ENCODE data around the gene SLC16A13.
A peak's percentile ranks its signal among the peaks of the same experiment; 100 is the strongest.

Gene SLC16A13

DNA sequence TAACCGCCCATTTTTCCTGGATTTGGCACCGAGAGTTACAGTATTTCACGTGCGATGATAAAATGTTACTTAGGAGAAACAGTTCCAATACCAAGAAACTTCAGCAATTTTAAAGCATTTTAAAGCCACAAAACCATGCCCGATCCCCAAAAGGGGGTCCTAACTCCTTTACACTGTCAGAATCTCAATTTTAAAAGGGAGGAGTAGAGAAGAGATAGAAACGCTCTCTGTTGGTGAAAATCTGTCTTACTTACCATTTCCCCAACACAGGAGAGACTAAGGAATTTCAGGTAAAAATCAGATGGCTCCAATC lies 23.9 kb upstream of the SLC16A13 start:
- no peak for DNase-seq (ENCODE audit: low read depth, low spot score)

DNA sequence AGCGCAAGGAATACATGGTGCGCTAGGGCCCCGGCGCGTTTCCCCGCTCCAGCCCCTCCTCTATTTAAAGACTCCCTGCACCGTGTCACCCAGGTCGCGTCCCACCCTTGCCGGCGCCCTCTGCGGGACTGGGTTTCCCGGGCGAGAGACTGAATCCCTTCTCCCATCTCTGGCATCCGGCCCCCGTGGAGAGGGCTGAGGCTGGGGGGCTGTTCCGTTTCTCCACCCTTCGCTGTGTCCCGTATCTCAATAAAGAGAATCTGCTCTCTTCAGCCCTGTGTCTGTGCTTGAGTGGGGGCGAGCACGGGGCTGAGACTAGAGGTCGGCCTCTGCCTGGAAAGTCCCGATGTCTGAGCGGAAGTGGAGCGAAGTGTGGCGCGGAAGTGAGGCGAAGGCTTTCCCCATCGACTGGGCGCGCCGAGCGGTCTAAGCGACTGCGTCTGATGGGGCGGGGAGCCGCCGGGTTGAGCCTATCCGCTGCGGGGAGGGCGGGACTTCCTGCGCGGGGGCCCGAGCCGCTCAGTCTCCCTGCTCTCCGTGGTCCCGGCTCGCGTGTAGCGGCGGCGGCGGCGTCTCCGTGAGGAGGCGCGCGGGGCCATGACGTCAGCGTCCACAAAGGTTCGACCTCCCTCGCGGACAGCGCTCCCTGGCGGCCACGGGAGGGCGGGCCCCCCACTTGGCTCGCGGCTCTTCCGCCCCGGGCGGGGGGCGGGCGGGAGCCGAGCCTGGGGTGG lies 21.4 kb upstream of the SLC16A13 start:
- no peak for DNase-seq (ENCODE audit: low read depth, low spot score)

GRCh38 chr17:7014995-7015958 lies 20.5 kb upstream of the SLC16A13 start:
- DNase-seq (ENCODE audit: low read depth, low spot score): no peak

- DNase-seq (ENCODE audit: low read depth, low spot score): no peak
These were observed 19.4 kb upstream of the SLC16A13 start for GRCh38 chr17:7016418-7016817.

GRCh38 chr17:7016886-7017826 lies 18.7 kb upstream of the SLC16A13 start:
- no peak for DNase-seq (ENCODE audit: low read depth, low spot score)

DNA sequence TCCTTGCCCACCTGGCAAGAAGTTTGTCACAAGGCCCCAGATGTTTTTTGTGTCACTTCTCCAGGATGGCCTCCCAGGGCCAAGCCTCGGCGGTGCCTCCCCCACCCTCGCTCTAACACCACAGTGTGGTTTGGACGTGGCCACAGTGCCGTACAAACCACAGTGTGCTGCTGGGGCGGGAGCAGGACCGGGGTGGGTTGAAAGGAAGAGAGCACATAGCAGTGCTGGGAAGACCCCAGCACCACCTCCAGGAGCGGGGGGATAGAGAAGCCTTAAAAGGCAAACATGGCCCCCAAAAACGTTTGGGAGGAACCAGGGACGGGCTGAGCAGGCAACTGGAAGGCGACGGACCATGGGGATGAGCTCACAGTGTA lies 18.0 kb upstream of the SLC16A13 start:
- DNase-seq (ENCODE audit: low read depth, low spot score): no peak

DNA sequence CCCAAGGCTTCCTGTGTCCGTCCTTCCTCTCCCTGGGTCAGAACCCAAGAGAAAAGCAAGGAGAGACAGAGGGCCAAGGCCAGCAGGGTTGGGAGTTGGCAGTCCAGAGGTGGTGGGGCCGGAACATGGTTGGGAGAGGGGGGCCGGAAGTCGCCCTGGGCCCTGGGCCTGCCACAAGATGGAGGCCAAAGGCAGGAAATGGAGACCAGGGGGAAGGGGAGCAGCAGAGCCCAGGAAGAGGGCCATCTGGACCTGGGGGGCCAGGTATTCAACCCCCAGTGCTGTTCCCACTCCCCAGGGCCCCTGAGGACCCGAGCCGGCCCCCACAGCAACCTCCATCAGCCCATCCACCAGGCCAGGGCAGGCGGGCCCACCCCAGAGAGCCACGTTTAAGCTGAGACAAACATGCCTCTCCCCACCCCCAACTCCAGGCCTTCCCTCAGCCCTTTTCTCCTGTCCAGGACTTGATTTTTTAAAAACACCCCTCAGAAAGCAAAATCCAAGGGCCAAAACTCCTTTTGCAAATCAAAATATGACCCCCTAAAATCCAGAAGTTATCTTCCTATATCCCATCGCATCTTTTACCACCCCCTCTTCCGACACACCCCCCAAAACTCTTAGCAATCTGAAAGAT lies 17.4 kb upstream of the SLC16A13 start:
- DNase-seq (ENCODE audit: low read depth, low spot score): no peak

GRCh38 chr17:7019367-7019766 lies 16.4 kb upstream of the SLC16A13 start:
- no peak for DNase-seq (ENCODE audit: low read depth, low spot score)

DNA sequence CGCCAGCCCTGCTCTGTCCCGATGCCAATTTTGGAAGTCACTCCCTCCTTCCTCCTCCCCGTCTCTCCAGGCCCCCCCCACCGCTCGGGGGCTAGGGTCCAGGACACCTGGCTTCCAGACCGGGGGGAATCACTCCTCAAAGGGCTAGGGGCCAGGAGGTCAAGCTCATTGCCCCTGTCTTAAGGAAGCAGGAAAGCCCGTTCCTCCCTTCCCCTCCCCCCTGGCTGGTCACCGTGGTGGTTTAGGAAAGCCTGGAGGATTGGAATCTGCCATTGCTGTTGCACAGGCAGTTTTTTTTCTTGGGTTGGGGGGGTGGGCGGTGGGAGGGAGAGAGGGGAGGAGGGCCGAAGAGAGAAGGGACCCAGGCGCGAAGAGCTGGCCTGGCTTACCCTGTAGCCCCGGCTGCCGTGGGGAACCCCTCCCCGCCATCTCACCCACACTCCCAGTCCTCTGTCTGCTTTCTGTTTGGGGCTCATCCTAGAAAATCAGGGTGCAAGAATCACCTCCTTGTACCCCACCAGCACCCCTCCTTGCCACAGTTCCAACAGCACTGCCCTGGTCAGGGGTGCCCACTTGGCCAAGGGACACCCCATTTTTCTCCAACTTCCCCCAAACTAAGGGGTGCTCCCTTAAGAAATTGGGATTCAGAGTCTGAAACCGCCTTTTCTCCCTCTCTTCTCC lies 15.8 kb upstream of the SLC16A13 start:
- DNase-seq (ENCODE audit: low read depth, low spot score): no peak

- no peak for DNase-seq (ENCODE audit: low read depth, low spot score)
These were observed 14.7 kb upstream of the SLC16A13 start for GRCh38 chr17:7020894-7021664.

- DNase-seq (ENCODE audit: low read depth, low spot score): no peak
These were observed 13.6 kb upstream of the SLC16A13 start for GRCh38 chr17:7021993-7022778.

GRCh38 chr17:7022781-7023571 lies 12.8 kb upstream of the SLC16A13 start, which contains the start of gene BCL6B:
BCL6B (plus strand) TSS chr17:7023050; CDS start chr17:7023672, 622 bp downstream.
- DNase-seq (ENCODE audit: low read depth, low spot score): no peak

GRCh38 chr17:7023576-7024401 lies 12.0 kb upstream of the SLC16A13 start:
- peak; percentile 92 for DNase-seq (ENCODE audit: low read depth, low spot score)

- no peak for DNase-seq (ENCODE audit: low read depth, low spot score)
These were observed 11.4 kb upstream of the SLC16A13 start for GRCh38 chr17:7024402-7024785.

DNA sequence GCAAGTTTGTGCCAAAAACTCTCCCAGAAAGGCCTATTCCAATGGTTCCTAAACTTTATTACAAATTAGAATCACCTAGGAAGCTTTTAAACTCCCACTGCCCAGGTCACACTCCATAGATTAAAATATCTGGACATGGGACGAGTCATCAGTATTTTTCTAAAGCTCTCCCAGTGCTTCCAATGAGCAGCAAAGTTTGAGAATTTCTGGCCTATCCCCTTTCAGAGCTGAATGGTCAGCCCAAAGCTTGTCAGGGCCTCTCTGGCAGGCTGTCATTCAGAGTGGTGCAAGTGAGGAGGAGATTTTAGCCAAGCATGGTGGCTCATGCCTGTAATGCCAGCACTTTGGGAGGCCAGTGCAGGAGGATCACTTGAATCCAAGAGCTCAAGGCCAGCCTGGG lies 10.6 kb upstream of the SLC16A13 start:
- DNase-seq (ENCODE audit: low read depth, low spot score): no peak

GRCh38 chr17:7026471-7027115 lies 9.2 kb upstream of the SLC16A13 start:
- no peak for DNase-seq (ENCODE audit: low read depth, low spot score)

DNA sequence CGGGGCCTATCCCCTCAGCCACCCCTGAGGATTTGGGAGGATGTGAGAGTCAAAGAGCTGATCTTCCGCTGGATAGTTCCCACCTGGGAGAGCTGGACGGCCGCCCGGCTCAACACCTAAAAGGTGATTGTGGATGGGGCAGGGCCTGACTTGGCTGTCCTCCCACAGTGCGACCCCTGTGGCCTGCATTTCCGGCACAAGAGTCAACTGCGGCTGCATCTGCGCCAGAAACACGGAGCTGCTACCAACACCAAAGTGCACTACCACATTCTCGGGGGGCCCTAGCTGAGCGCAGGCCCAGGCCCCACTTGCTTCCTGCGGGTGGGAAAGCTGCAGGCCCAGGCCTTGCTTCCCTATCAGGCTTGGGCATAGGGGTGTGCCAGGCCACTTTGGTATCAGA lies 8.5 kb upstream of the SLC16A13 start:
- DNase-seq (ENCODE audit: low read depth, low spot score): no peak

Data from iPS DF 19.7 (cell line).